SK-N-SH (cell line): ENCODE results near the gene TJP3. TPM values are rescaled to one million over a fixed set of nuclear protein-coding genes. Genes with fewer than 3 reads are reported as not detected.

ENCODE experiments used
- CTCF ChIA-PET: fragments of 300-600, 350-600 bp; formaldehyde crosslinking; extraction: SDS; loops from one replicate; lab custom pipeline; 2021; lab: Yijun Ruan, JAX
- POLR2A ChIA-PET: fragments of 350-600 bp; sonication (Branson Sonifier 250); formaldehyde crosslinking; extraction: SDS; loops from one replicate; lab custom pipeline; 2020; ENCODE audit warnings: antibody characterized with exemption, inconsistent platforms; lab: Yijun Ruan, JAX
- DNase-seq: peaks from one replicate; pipeline ENCODE4 v3.0.0; 2012
- H2AFZ ChIP-seq: fragments of 200-600 bp; sonication (generic); 2 replicates; pipeline ENCODE4 v1.8.1; 2016; ENCODE audit warnings: antibody characterized with exemption, mild to moderate bottlenecking, low read depth
- H3F3A ChIP-seq: fragments of 200-600 bp; sonication (generic); replicated peaks from 2 replicates; pipeline ENCODE3; 2016; ENCODE audit warnings: antibody characterized with exemption, mild to moderate bottlenecking; ENCODE audit not compliant: insufficient read depth
- H3K27ac ChIP-seq, 2 experiments: fragments of 200-500 bp in 1 of 2; fragments of 200-600 bp in 1 of 2; sonication (Bioruptor generic) in 1 of 2; sonication (generic), shearing (Covaris generic) in 1 of 2; 2 replicates each; pipeline versions ENCODE4 v1.5.1 to v1.6.1; 2014 to 2016; ENCODE audit warnings: low read depth in 2 of 2, inconsistent platforms in 1 of 2, low read length in 1 of 2, mild to moderate bottlenecking in 1 of 2, mixed read lengths in 1 of 2
- H3K27me3 ChIP-seq: fragments of 200-600 bp; sonication (generic), shearing (Covaris generic); 2 replicates; pipeline ENCODE4 v1.6.1; 2016; ENCODE audit warnings: mixed run types; ENCODE audit not compliant: insufficient read depth
- H3K36me3 ChIP-seq, 2 experiments: fragments of 200-500 bp in 1 of 2; fragments of 200-600 bp in 1 of 2; sonication (Bioruptor generic) in 1 of 2; sonication (generic) in 1 of 2; replicated peaks in 1 of 2; 2 replicates each; pipeline versions ENCODE3 to v1.5.1; 2014 to 2016; ENCODE audit warnings: low read length in 1 of 2, mild to moderate bottlenecking in 1 of 2; ENCODE audit not compliant: insufficient read depth in 2 of 2, control insufficient read depth in 1 of 2
- H3K4me1 ChIP-seq, 2 experiments: fragments of 200-500 bp in 1 of 2; fragments of 200-600 bp in 1 of 2; sonication (Bioruptor generic) in 1 of 2; sonication (generic), shearing (Covaris generic) in 1 of 2; 2 replicates each; pipeline versions ENCODE4 v1.5.1 to v1.6.1; 2014 to 2016; ENCODE audit warnings: low read depth in 1 of 2, low read length in 1 of 2, mixed run types in 1 of 2; ENCODE audit not compliant: insufficient read depth in 2 of 2, control insufficient read depth in 1 of 2
- H3K4me2 ChIP-seq: fragments of 200-600 bp; sonication (generic), shearing (Covaris generic); 2 replicates; pipeline ENCODE4 v1.6.1; 2017; ENCODE audit warnings: mixed run types
- H3K4me3 ChIP-seq, 2 experiments: fragments of 200-500 bp in 1 of 2; fragments of 200-600 bp in 1 of 2; sonication (Bioruptor generic) in 1 of 2; sonication (generic), shearing (Covaris generic) in 1 of 2; 2 replicates each; pipeline versions ENCODE4 v1.5.1 to v1.8.1; 2014 to 2016; ENCODE audit warnings: low read depth in 2 of 2, inconsistent platforms in 1 of 2, low read length in 1 of 2, mild to moderate bottlenecking in 1 of 2, mixed read lengths in 1 of 2, moderate library complexity in 1 of 2
- H3K79me2 ChIP-seq: fragments of 200-600 bp; sonication (generic); 2 replicates; pipeline ENCODE4 v1.8.1; 2017; ENCODE audit warnings: mild to moderate bottlenecking; ENCODE audit not compliant: insufficient read depth
- H3K9ac ChIP-seq: fragments of 200-600 bp; sonication (generic); 2 replicates; pipeline ENCODE4 v1.6.1; 2017; ENCODE audit warnings: mixed run types
- H3K9me2 ChIP-seq: fragments of 200-600 bp; sonication (generic); 2 replicates; pipeline ENCODE4 v1.6.1; 2017; ENCODE audit warnings: mixed run types
- H3K9me3 ChIP-seq: fragments of 200-600 bp; sonication (generic); 2 replicates; pipeline ENCODE4 v1.6.1; 2017; ENCODE audit warnings: mixed run types, mild to moderate bottlenecking, moderate library complexity
- H4K20me1 ChIP-seq: fragments of 200-600 bp; sonication (generic); 2 replicates; pipeline ENCODE4 v1.6.1; 2017; ENCODE audit warnings: mild to moderate bottlenecking, mixed run types; ENCODE audit not compliant: insufficient read depth
- CHD2 ChIP-seq: fragments of 150-350 bp; IDR thresholded peaks from 2 replicates; pipeline ENCODE4 v1.6.1; 2018; ENCODE audit warnings: low read length; ENCODE audit not compliant: partially characterized antibody
- ELF1 ChIP-seq: IDR thresholded peaks from 2 replicates; pipeline ENCODE4 v1.4.0; 2012
- EZH2phosphoT487 ChIP-seq: fragments of 200-600 bp; sonication (generic); IDR thresholded peaks from 2 replicates; pipeline ENCODE4 v1.6.1; 2017; ENCODE audit warnings: low read depth, mixed run types, mild to moderate bottlenecking, antibody characterized with exemption, moderate library complexity, borderline replicate concordance
- FOXM1 ChIP-seq: IDR thresholded peaks from 2 replicates; pipeline ENCODE4 v1.4.0; 2012; ENCODE audit warnings: low read depth, mild to moderate bottlenecking
- GABPA ChIP-seq: IDR thresholded peaks from 2 replicates; pipeline ENCODE4 v1.4.0; 2012; ENCODE audit warnings: low read depth, mild to moderate bottlenecking
- JUND ChIP-seq: IDR thresholded peaks from 2 replicates; pipeline ENCODE4 v1.4.0; 2012
- MEF2A ChIP-seq: IDR thresholded peaks from 2 replicates; pipeline ENCODE4 v1.4.0; 2012; ENCODE audit warnings: low read depth, borderline replicate concordance
- MXI1 ChIP-seq: IDR thresholded peaks from 2 replicates; pipeline ENCODE4 v1.6.1; 2012; ENCODE audit warnings: mild to moderate bottlenecking, low read depth, low read length, improper control_type of control experiment
- NFIC ChIP-seq: IDR thresholded peaks from 2 replicates; pipeline ENCODE4 v1.4.0; 2012; ENCODE audit warnings: borderline replicate concordance
- NRF1 ChIP-seq: IDR thresholded peaks from 2 replicates; pipeline ENCODE4 v1.6.1; 2012; ENCODE audit warnings: low read depth, mild to moderate bottlenecking, low read length
- POLR2AphosphoS5 ChIP-seq: IDR thresholded peaks from 2 replicates; pipeline ENCODE4 v1.6.1; 2012; ENCODE audit warnings: low read depth, low read length
- RCOR1 ChIP-seq: fragments of 150-350 bp; IDR thresholded peaks from 2 replicates; pipeline ENCODE4 v1.6.1; 2017; ENCODE audit warnings: antibody characterized with exemption, low read length
- RXRA ChIP-seq: IDR thresholded peaks from 2 replicates; pipeline ENCODE4 v1.4.0; 2012; ENCODE audit warnings: low read depth, mild to moderate bottlenecking, borderline replicate concordance
- SMC3 ChIP-seq: IDR thresholded peaks from 2 replicates; pipeline ENCODE4 v1.6.1; 2012; ENCODE audit warnings: low read depth, low read length, improper control_type of control experiment
- TAF1 ChIP-seq: IDR thresholded peaks from 2 replicates; pipeline ENCODE4 v1.6.1; 2012; ENCODE audit warnings: low read depth, mild to moderate bottlenecking, low read length, moderate library complexity, borderline replicate concordance
- WGBS: methylation state at CpG from one replicate; pipeline ENCODE4 v1.1.6; 2017; ENCODE audit warnings: low lambda C conversion rate; 5-methylcytosine and 5-hydroxymethylcytosine counted together
- polyA plus RNA-seq, 3 experiments: library from polyadenylated mRNA; depleted of rRNA; stranded (reverse); fragments of >200 nt; gene quantifications; 2 replicates each; pipeline ENCODE4 v1.2.3, GENCODE V29; 2012
- TF ChIP-seq, protein P1 (sequence below): IDR thresholded peaks from 2 replicates; pipeline ENCODE4 v1.6.1; 2012; ENCODE audit warnings: mild to moderate bottlenecking, low read depth, low read length, moderate library complexity
- TF ChIP-seq, protein P2 (sequence below): fragments of 200-600 bp; sonication (generic); IDR thresholded peaks from 2 replicates; pipeline ENCODE4 v1.6.1; 2017; ENCODE audit warnings: antibody characterized with exemption, mild to moderate bottlenecking, moderate library complexity
- TF ChIP-seq, protein P3 (sequence below): IDR thresholded peaks from 2 replicates; pipeline ENCODE4; 2012
- TF ChIP-seq, protein P4 (sequence below): IDR thresholded peaks from 2 replicates; pipeline ENCODE4 v1.4.0; 2012; ENCODE audit warnings: low read depth, borderline replicate concordance
- TF ChIP-seq, protein P5 (sequence below): fragments of 150-350 bp; IDR thresholded peaks from 2 replicates; pipeline ENCODE4 v1.6.1; 2017; ENCODE audit warnings: antibody characterized with exemption, low read length, low read depth, borderline replicate concordance
- TF ChIP-seq, protein P6 (sequence below): IDR thresholded peaks from 2 replicates; pipeline ENCODE4 v1.4.0; 2012; ENCODE audit warnings: low read depth

TJP3 gene
- polyA plus RNA-seq, 1 of the 3 experiments (the other 2 are of a cell fraction): 0.36 TPM

DNA sequence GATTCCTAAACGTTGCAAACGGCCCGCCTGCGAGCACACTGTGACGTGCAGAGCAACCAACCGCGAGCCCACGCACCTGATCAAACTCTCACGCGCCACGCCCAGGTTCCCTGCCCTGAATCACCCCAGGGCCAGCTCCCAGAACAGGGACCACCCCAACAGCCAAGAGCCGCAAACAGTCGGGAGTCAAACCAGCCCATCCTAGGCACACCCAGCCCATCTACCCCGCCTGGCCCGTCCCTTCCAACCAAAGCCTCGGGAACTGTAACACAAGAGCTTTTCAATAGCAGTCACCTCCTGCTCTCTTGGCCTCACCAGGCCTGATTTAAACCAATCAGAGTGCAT, 16.8 kb upstream of the TJP3 start (continued):
- TF ChIP-seq MEF2A (no peak), RXRA (no peak), CHD2 (no peak)
- TF ChIP-seq, protein P1, sequence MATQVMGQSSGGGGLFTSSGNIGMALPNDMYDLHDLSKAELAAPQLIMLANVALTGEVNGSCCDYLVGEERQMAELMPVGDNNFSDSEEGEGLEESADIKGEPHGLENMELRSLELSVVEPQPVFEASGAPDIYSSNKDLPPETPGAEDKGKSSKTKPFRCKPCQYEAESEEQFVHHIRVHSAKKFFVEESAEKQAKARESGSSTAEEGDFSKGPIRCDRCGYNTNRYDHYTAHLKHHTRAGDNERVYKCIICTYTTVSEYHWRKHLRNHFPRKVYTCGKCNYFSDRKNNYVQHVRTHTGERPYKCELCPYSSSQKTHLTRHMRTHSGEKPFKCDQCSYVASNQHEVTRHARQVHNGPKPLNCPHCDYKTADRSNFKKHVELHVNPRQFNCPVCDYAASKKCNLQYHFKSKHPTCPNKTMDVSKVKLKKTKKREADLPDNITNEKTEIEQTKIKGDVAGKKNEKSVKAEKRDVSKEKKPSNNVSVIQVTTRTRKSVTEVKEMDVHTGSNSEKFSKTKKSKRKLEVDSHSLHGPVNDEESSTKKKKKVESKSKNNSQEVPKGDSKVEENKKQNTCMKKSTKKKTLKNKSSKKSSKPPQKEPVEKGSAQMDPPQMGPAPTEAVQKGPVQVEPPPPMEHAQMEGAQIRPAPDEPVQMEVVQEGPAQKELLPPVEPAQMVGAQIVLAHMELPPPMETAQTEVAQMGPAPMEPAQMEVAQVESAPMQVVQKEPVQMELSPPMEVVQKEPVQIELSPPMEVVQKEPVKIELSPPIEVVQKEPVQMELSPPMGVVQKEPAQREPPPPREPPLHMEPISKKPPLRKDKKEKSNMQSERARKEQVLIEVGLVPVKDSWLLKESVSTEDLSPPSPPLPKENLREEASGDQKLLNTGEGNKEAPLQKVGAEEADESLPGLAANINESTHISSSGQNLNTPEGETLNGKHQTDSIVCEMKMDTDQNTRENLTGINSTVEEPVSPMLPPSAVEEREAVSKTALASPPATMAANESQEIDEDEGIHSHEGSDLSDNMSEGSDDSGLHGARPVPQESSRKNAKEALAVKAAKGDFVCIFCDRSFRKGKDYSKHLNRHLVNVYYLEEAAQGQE: no peak

DNA sequence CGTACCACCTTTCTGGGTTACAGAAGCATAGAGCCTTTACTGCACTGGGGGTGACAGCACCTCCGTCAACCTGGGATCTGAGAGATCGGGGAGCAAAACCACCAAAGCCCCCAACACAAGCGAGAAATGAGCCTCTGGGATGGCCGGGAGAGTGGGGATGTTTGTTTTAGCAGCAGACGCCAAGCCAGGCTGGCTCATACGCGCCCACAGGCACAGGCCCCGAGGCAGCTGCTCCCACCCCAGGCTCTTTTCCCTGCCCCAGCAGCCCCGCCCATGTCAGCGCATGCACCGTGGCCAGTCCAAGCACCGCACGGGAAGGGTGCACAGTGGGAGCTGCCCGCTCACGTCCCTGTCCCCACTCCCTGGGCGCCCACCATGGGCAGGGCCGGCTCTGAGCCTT, 16.5 kb upstream of the TJP3 start:
- no peak overlapping the region for H3K9ac ChIP-seq
- POLR2A ChIA-PET: no interaction called here
- no peaks in the 10 kb centered on the region for H3F3A ChIP-seq
- H3K9me2 ChIP-seq: no peaks in the 10 kb centered on the region
- 98% methylated on average over 9 of the region's 18 CpGs for WGBS
- CTCF ChIA-PET: interaction anchor here (0.8 to 3.7 kb wide), 9 partner anchors 8 to 35 kb away, joined by 3 to 23 read pairs (median 4); partner anchors contain the start of genes PIP5K1C and TJP3
- no peak overlapping the region for H2AFZ ChIP-seq
- no peaks in the 10 kb centered on the region for H3K36me3 ChIP-seq
- no peaks in the 10 kb centered on the region for H3K4me1 ChIP-seq
- H3K4me3 ChIP-seq: no peak overlapping the region
- no peak for DNase-seq
- H4K20me1 ChIP-seq: peaks cover 53% of the 10 kb centered on the region
- no peak overlapping the region for H3K4me2 ChIP-seq
- H3K79me2 ChIP-seq: peaks cover 54% of the 10 kb centered on the region
- no peaks in the 10 kb centered on the region for H3K27me3 ChIP-seq
- no peak overlapping the region for H3K27ac ChIP-seq
- no peaks in the 10 kb centered on the region for H3K9me3 ChIP-seq
- TF ChIP-seq JUND (no peak), TAF1 (no peak), RXRA (no peak), FOXM1 (no peak), RCOR1 (no peak), EZH2phosphoT487 (no peak), ELF1 (no peak), MXI1 (no peak), POLR2AphosphoS5 (no peak), SMC3 (no peak), GABPA (no peak), NFIC (no peak), NRF1 (no peak)
- TF ChIP-seq, protein P2, sequence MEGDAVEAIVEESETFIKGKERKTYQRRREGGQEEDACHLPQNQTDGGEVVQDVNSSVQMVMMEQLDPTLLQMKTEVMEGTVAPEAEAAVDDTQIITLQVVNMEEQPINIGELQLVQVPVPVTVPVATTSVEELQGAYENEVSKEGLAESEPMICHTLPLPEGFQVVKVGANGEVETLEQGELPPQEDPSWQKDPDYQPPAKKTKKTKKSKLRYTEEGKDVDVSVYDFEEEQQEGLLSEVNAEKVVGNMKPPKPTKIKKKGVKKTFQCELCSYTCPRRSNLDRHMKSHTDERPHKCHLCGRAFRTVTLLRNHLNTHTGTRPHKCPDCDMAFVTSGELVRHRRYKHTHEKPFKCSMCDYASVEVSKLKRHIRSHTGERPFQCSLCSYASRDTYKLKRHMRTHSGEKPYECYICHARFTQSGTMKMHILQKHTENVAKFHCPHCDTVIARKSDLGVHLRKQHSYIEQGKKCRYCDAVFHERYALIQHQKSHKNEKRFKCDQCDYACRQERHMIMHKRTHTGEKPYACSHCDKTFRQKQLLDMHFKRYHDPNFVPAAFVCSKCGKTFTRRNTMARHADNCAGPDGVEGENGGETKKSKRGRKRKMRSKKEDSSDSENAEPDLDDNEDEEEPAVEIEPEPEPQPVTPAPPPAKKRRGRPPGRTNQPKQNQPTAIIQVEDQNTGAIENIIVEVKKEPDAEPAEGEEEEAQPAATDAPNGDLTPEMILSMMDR: no peak
- TF ChIP-seq, protein P3, sequence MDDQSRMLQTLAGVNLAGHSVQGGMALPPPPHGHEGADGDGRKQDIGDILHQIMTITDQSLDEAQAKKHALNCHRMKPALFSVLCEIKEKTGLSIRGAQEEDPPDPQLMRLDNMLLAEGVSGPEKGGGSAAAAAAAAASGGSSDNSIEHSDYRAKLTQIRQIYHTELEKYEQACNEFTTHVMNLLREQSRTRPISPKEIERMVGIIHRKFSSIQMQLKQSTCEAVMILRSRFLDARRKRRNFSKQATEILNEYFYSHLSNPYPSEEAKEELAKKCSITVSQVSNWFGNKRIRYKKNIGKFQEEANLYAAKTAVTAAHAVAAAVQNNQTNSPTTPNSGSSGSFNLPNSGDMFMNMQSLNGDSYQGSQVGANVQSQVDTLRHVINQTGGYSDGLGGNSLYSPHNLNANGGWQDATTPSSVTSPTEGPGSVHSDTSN: no peak
- TF ChIP-seq, protein P4, sequence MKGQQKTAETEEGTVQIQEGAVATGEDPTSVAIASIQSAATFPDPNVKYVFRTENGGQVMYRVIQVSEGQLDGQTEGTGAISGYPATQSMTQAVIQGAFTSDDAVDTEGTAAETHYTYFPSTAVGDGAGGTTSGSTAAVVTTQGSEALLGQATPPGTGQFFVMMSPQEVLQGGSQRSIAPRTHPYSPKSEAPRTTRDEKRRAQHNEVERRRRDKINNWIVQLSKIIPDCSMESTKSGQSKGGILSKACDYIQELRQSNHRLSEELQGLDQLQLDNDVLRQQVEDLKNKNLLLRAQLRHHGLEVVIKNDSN: no peak
- TF ChIP-seq, protein P5, sequence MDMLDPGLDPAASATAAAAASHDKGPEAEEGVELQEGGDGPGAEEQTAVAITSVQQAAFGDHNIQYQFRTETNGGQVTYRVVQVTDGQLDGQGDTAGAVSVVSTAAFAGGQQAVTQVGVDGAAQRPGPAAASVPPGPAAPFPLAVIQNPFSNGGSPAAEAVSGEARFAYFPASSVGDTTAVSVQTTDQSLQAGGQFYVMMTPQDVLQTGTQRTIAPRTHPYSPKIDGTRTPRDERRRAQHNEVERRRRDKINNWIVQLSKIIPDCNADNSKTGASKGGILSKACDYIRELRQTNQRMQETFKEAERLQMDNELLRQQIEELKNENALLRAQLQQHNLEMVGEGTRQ: no peak
- TF ChIP-seq, protein P6, sequence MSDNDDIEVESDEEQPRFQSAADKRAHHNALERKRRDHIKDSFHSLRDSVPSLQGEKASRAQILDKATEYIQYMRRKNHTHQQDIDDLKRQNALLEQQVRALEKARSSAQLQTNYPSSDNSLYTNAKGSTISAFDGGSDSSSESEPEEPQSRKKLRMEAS: no peak
